Measurements from ENCODE around the gene PPM1D.
"Not testable (repeated sequence)": the region's sequence is repeated elsewhere in the genome, so short reads cannot be mapped to it uniquely, and the experiment has no call there.

Gene PPM1D

DNA sequence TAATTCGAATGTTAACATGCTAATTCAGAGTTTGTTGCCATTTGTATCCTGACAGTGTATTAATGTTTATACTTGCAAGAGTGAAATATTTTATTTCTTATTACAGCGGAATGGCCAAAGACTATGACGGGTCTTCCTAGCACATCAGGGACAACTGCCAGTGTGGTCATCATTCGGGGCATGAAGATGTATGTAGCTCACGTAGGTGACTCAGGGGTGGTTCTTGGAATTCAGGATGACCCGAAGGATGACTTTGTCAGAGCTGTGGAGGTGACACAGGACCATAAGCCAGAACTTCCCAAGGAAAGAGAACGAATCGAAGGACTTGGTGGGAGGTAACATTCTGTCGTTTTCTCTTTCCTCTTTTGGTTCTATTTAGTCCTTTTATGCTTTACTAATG, 23.4 kb downstream of the PPM1D start:
- DNase-seq = no peak

DNA sequence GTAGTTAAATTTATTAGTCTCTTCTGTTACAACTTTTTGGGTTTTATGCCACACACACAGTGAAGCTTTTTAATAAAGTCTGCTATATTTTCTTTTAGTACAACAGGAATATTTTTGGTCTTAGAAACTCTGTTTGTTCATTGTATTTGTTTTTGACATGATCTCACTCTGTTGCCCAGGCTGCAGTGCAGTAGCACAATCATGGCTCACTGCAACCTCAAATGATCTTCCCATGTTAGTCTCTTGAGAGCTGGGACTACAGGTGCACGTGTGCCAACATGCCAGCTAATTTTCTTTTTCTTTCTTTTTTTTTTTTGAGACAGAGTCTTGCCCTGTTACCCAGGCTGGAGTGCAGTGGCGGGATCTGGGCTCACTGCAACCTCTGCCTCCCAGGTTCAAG, 27.1 kb downstream of the PPM1D start:
- DNase-seq = no peak

DNA sequence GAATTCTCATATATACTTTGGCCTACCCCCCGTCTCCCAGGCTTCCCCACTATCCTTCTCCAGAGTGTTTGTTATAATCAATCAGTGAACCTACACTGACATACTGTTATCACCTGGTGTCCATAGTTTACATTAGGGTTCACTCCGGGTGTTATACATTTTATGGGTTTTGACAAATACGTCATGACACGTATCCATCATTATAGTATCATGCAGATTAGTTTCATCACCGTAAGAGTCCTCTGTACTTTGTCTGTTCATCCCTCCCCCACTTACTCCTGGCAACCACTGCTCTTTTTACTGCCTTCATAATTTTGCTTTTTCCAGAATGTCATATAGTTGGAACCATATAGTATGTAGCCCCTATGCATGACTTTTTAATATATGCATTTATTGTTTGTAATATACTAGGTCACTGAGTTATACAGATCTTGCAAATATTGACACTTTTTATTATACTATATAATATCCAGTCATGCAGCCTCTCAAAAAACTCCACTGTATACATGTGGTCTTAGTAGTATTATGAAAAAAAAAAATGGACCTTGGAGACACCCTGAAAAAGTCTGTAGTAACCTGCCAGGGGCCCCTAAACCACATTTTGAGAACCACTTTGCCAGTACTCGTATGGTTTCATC, 28.4 kb downstream of the PPM1D start:
- no peak for DNase-seq

DNA sequence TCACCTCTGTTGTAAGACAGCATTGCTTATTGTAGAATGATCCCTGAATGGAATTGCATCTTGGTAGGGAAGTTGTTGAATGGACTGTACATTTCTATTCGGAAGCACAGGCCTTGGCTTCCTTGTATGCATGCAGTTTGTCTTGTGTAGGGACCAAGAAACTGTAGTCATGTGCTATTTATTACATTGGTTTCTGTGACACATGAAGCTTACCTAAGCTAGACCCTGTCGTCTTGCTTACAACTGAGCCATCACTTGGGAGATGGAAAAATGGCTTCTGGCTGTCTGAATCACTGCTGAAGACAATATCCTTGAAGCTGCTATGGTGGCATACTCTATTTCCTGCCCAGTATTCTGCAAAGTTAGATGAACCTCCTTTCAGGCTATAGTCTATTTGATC, 29.1 kb downstream of the PPM1D start:
- DNase-seq = no peak

DNA sequence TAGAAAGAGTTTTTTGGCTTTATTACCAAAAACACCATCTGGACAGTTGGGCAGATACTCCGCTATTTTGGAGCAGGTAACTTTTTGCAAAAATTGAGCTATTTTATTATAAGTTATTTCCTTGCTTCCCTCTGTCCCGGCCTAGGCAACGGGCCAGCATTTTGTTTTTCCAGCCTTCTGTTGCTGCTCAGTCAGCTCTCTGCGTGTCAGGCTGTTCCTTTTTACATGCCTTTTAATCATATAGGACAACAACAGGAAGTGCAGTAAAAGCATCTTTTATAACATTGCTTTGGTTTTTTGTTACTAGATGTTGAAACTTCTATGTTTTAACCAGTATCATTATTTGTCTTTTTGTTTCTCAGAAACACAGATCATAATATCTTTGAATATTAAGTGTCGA, 30.4 kb downstream of the PPM1D start:
- DNase-seq = no peak

DNA sequence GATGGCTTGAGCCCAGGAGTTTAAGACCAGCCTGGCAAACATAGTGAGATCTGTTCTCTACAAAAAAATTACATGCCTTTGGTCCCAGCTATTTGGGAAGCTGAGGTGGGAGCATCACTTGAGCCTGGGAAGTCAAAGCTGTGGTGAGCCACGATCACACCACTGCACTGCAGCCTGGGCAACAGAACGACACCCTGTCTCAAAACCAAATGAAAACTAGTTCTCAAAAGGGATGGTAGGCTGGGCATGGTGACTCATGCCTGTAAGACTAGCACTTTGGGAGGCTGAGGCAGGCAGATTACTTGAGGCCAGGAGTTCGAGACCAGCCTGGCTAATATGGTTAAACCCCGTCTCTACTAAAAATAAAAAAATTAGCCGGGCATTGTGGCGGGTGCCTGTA, 31.1 kb downstream of the PPM1D start:
- no peak for DNase-seq

DNA sequence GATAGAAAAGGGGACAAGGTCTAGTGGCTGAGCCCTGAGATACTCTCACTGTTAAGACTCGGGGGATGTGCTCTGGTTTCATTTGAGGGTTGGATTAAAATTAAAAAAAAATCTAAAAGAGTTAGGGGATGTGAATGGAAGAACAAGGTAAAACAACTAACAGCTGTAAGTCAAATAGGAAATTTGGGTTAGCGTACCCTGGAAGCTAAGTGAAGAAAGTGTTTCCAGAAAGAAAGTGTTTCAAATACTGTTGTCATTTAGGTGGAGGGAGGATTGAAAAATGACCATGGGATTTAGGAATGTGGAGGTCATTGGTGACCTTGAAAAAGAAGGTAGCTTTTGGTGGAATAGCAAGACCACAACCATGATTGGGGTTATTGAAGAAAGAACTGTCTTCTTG, 37.7 kb downstream of the PPM1D start:
- no peak for DNase-seq

DNA sequence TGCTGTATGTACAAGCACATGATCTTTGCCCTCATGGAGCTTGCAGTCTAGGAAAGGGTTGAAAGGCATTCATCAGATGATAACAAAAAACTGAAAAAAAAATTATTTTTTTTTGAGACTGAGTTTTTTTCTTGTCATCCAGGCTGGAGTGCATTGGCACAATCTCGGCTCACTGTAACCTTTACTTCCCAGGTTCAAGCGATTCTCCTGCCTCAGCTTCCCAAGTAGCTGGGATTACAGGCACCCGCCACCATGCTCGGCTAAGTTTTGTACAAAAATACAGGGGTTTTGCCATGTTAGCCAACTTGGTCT, 39.0 kb downstream of the PPM1D start:
- DNase-seq = no peak

DNA sequence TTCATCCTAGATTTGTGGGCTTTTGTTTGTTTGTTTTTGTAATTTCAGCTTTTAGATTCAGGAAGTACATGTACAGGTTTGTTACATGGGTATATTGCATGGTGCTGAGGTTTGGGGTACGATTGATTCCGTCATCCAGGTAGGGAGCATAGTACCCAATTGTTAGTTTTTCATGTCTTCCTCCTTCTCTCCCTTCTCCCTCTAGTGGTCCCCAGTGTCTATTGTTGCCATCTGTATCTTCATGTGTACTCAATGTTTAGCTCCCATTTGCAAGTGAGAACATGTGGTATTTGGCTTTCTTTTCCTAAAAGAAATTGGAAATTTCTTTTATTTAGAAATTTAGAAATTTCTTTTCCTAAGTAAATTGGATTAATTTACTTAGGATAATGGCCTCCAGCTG, 40.5 kb downstream of the PPM1D start:
- no peak for DNase-seq

DNA sequence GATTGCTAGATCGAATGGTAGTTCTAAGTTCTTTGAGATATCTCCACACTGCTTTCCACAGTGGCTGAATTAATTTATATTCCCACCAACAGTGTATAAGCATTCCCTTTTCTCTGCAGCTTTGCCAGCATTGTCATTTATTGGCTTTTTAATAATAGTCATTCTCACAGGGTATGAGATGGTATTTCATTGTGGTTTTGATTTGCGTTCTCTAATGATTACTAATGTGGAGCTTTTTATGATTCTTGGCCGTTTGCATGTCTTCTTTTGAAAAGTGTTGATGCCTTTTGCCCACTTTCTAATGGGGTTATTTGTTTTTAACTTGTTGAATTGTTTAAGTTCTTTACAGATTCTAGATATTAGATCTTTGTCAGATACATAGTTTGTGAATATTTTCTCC, 41.1 kb downstream of the PPM1D start:
- no peak for DNase-seq

DNA sequence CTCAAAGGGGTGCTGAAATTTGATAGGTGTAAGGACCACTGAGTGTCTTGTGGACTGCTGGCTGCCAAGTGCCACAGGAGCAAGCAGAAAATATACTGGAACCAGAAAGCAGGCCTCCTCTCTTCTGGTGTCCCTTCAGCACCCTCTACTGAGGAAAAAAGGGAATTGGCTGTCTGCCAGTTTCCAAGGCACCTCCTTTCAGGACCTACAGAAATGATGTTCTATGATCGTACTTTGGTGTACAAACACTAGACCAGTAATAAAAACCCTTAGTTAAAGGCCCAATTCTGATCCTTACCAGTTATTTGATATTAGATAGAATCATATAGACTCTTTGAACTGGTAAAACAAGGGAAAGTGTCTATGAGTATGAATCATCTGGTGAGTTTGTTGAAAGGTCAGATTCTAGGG, 41.8 kb downstream of the PPM1D start:
- no peak for DNase-seq

DNA sequence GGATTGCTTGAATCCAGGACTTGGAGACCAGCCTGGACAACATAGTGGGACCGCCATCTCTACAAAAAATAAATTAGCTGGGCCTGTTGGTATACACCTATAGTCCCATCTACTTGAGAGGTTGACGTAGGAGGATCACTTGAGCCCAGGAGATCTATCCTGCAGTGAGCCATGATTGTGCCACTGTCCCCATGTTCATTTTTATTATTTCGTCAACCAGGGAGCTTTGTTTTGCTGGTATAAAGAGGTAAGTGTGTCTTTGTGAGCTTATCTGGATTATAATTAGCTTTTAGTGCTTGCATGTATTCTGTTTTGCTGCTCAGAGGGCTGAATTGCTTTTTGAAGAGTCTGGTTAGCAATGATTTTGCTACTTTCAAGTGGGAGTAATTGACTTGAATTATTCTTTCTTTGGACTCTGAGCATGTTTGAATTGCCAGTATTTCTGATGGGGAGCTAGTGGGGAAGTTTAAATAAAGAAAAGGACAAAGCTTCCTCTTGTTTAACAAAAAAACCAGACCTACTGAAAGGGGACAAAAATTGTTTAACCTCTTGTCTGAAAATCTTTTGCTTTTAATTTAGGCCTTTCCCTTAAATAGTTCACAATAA, 46.0 kb downstream of the PPM1D start:
- no peak for DNase-seq

DNA sequence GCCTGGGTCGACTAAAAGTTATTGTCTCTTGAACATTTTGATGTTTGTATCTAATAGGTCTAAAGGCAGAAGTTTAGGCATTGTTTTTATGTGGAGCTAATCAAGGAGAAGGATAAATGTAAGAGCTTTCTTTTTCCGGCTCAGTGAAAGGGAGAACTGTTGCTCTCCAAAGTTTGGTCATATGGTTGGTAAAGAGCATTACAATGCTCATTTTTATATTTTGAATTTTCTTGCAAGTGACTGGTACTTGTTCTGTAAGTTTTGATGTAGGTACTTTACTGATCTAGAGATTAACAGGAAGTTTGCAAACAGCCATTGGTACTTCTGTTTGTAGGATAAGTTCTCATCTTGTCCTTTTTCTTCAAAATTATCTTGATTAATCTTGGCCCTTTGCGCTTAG, 46.7 kb downstream of the PPM1D start:
- no peak for DNase-seq

DNA sequence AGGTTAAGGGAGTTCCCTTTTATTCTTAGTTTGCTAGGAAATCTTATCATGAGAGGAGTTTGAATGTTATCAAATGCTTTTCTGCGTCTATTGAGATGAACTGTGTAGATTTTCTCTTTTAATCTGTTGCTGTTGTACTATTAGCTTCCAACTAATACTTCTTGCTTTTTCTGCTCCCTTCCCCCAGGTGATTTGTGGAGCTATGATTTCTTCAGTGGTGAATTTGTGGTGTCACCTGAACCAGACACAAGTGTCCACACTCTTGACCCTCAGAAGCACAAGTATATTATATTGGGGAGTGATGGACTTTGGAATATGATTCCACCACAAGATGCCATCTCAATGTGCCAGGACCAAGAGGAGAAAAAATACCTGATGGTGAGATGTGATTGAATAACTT, 47.7 kb downstream of the PPM1D start:
- no peak for DNase-seq

DNA sequence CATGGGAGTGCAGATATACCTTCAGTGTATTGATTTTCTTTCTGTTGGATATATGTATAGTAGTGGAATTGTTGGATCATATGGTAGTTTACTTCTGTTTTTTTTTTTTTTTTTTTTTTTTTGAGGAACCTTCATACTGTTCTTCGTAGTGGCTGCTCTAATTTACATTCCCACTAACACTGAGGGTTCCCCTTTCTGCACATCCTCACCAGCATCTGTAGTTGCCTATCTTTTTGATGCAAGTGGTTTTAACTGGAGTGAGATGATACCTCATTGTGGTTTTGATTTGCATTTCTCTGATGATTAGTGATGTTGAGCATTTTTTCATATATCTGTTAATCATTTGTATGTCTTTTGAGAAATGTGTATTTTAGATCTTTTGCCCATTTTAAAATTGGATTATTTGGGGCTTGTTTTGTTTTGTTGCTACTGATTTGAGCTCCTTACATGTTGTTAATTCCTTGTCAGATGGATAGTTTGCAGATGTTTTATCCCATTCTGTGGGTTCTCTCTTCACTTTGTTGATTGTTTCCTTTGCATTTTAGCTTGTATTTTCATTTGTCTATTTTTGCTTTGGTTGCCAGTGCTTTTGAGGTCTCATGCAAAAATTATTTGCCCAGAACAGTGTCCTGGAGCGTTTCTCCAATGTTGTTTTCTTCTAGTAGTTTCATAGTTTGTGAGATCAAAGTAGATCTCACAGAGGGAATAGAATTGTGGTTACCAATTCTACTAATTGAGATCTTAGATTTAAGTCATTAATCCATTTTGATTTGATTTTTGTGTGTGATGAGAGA, 52.7 kb downstream of the PPM1D start:
- DNase-seq = no peak

DNA sequence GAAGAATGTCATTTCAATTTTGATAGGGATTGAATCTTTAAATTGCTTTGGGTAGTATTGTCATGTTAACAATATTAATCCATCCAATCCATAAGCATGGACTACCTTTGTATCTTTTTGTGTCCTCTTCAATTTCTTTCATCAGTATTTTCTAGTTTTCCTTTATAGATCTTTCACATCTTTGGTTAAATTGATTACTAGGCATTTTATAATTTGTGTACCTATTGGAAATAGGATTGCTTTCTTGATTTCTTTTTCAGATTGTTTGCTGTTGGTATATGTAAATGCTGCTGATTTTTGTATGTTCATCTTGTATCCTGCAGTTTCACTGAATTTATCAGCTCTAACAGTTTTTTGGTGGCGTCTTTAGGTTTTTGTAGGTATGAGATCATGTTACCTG, 53.6 kb downstream of the PPM1D start:
- no peak for DNase-seq

DNA sequence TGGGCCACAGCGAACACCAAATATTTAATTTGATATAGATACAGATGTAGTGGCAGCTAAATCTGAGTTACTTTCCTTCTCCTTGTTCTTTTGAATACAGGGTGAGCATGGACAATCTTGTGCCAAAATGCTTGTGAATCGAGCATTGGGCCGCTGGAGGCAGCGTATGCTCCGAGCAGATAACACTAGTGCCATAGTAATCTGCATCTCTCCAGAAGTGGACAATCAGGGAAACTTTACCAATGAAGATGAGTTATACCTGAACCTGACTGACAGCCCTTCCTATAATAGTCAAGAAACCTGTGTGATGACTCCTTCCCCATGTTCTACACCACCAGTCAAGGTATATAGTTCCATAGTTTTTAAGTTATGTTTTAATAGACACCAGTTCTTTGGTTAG, 56.5 kb downstream of the PPM1D start:
- DNase-seq = no peak

DNA sequence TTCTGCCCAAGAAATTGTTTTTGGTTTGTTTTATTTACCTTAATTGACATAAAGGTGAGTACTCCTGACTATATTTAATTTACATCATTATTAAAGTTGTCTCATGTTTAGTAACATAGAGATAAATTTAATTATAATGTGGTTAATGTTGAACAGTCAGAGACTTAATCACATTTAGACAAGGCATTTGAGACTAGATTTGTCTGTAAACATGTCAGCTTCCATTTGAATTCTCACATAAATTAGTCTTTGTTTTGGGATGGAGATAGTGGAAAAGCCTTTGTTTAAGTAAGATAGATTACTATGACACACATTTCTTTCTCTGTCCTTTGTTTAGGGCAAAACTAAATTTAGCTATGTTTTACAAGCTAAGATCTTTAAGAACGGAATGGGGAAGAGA, 59.2 kb downstream of the PPM1D start:
- DNase-seq = no peak

DNA sequence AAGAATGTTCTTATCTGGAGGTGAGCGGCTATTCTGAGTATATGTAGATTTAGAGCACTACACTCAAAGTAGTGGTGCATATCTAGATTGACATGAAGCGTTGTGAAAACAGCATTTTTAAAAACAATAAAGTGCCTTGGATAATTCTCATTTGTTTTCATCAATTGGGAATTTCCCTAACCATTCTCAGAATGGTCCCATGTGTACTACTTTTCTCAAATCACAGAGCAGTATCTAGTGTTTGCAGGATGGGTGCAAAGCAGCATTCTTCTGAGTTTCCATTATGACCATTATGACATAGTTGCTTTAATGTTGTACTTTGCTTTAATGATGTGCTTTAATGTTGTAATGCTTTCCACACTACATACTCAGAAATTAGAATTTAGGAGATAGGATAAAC, 61.5 kb downstream of the PPM1D start:
- DNase-seq = no peak

DNA sequence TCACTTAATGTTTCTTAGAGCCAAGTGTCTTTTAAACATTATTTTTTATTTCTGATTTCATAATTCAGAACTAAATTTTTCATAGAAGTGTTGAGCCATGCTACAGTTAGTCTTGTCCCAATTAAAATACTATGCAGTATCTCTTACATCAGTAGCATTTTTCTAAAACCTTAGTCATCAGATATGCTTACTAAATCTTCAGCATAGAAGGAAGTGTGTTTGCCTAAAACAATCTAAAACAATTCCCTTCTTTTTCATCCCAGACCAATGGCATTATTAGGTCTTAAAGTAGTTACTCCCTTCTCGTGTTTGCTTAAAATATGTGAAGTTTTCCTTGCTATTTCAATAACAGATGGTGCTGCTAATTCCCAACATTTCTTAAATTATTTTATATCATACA, 64.0 kb downstream of the PPM1D start:
- DNase-seq = no peak

DNA sequence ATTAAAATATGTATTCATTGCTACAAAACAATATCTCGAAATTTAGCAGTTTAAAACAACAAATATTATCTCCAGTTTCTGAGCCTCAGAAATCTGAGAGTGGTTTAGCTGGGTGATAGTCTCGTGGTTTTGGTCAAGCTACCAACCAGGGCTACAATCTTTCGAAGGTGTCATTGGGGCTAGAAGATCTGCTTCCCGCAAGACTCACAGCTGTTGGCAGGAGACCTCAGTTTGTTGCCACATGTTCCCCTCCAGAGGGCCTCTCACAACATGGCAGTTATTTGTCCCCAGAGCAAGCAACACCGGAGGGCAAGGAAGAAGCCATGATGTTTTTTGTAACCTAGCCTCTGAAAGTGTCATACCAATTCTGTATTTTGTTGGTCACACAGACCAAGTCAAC, 65.6 kb downstream of the PPM1D start:
- no peak for DNase-seq

DNA sequence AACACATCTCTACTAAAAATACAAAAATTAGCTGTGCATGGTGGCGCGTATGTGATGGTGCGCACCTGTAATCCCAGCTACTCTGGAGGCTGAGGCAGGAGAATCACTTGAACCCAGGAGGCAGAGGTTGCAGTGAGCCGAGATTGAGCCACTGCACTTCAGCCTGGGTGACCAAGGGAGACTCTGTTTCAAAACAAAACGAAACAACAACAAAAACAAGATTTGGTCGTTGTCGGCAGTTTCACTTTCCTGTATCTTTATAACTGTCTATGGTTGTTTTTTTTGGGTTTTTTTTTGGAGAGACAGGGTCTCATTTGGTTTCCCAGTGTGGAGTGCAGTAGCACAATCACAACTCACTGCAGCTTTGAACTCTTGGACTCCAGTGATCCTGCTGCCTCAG, 68.7 kb downstream of the PPM1D start:
- DNase-seq = not testable (repeated sequence)

DNA sequence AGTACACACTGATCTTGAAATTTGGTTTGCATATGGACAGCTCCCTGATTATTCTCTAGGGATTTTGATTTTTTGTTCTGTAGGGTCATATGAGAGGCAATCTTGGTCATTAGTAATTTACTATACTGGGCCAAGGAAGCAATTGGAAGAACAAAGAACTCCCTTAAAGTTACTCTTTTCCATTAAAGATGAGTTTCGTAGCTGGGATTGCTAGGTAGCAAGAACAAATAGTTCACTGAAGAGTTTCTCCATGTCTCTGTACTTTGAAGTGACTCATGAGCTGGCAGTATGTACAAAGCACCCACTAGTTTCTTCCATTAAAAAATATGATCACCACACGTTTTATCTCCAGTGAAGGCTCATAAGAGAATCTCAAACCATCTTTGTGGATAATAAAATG, 71.5 kb downstream of the PPM1D start:
- no peak for DNase-seq

DNA sequence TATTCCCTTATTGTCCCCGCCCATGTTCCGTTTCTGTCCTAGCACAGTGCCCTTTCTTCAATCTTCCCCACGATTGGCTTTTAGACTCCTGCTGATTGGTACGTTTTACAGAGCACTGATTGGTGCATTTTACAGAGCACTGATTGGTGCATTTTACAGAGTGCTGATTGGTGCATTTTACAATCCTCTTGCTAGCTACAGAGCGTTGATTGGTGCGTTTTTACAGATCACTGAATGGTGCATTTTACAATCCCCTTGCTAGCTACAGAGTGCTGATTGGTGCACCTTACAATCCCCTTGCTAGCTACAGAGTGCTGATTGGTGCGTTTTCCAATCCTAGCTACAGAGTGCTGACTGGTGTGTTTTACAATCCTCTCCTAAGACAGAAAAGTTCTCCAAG, 74.6 kb downstream of the PPM1D start:
- DNase-seq = not testable (repeated sequence)

DNA sequence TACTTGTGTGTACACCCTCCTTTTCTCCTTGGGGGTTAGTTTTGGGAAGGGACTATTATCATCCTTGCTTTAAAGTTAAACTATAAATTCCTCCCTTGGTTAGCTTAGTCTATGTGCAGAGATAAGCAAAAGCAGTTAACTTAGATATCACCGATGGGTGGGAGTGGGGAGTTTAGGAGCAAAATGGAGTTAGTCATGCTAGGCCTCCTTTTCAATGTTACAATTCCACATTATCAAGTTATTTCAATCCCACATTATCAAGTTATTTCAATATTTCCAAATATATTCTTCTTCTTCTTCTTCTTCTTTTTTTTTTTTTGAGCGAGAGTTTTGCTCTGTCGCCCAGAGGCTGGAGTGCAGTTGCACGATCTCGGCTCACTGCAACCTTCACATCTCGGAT, 76.0 kb downstream of the PPM1D start:
- no peak for DNase-seq
